HG03565 (cell line): Measurements from ENCODE around the gene KRTAP5-5.
A peak's percentile ranks its signal among the peaks of the same experiment; 100 is the strongest.
"Not testable (repeated sequence)": the region's sequence is repeated elsewhere in the genome, so short reads cannot be mapped to it uniquely, and the experiment has no call there.

ENCODE experiments used
- ATAC-seq: cut with Tn5 transposase; IDR thresholded peaks from one replicate; pipeline ENCODE4 v1.9.1; 2021; ENCODE audit warnings: mild to moderate bottlenecking, moderate library complexity; ENCODE audit not compliant: unreplicated experiment

KRTAP5-5 gene

DNA sequence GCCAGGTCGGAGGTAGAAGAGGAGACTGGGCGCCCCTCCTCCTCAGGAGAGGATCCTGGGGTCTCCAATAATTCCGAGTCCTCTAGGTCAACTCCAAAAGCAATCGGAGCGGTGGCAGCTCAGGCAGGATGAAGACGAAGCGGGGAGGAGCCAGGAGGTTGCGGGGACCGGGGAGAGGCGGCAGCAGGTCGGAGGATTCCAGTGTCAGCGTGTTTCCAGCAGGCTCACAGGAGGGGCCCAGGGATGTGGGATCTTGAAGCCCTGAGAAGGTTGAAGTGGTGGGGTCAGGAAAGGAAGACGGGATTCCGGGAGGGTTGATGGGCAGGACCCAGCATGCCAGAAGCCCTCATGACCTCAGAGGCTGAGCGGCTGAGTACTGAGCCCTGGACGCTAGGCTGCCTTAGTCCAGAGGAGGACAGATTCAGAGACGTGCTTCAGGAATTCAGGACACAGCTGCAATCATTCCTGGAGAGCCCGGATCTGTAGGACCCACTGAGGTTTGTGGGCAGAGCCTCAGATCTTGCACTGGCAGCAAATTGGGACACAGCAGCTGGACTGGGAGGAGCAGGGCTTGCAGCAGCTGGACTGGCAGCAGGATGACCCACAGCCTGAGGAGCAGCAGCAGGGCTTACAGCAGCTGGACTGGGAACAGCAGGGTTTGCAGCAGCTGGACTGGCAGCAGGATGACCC is 22.3 kb upstream of the KRTAP5-5 start:
- ATAC-seq: not testable (repeated sequence)

DNA sequence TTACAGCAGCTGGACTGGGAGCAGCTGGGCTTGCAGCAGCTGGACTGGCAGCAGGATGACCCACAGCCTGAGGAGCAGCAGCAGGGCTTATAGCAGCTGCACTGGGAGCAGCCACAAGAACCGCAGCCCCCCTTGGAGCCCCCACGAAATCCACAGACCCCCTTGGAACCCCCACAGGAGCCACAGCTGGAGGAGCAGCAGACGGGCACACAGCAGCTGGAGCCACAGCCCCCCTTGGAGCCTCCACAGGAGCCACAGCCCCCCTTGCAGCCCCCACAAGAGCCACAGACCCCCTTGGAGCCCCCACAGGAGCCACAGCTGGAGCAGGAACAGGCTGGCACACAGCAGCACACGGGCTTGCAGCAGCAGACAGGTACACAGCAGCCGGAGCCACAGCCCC is 21.7 kb upstream of the KRTAP5-5 start:
- not testable (repeated sequence) for ATAC-seq

- ATAC-seq: no peak
Measured at GRCh38 chr11:1608363-1608762, 21.2 kb upstream of the KRTAP5-5 start, which contains the start of gene KRTAP5-3. Gene KRTAP5-3 (minus strand): TSS chr11:1608463. CDS start chr11:1608385, 78 bp downstream.

GRCh38 chr11:1618231-1618630 is 11.3 kb upstream of the KRTAP5-5 start:
- no peak for ATAC-seq

DNA sequence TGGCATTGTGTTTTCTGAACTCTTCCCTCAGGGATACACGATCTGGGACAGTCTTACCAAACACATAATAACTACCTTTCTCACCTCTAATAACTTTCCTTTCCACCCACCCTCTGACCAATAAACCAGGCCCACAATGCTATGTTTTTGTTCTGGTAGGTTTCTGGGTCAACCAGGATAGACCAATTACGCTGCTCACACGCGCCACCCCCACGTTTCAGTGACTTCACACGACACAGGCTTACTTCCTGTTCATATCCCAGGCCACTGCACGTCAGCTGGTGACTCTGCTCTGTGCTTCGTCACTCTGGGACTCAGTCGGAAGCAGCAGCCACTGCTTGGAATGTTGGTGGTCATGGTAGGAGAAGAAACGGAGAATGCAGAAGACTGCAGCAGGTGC is 10.1 kb upstream of the KRTAP5-5 start:
- no peak for ATAC-seq

DNA sequence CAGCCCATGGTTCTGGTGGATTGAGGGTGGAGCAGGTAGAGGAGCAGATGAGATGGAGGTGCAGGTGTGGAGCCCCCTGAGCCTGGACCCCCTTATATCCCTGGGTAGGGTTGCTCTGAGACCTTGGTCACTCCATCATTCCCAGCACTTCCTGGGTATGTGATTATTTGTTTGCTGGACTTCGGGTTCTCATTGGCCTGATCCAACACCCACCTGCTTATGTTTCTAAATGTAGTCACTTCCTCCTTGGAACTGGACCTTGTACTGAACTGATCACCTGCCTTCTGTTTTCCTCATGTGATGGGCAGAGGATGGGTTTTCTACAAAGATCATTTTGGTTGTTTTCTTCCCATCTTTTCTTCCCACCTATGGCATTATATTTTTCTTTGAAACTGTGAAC is 7.5 kb upstream of the KRTAP5-5 start, which contains the start of gene KRTAP5-4:
KRTAP5-4 (minus strand) TSS at position 53 of the 400 bp plus-strand sequence; CDS start at position 8, 45 bp downstream.
- no peak for ATAC-seq

DNA sequence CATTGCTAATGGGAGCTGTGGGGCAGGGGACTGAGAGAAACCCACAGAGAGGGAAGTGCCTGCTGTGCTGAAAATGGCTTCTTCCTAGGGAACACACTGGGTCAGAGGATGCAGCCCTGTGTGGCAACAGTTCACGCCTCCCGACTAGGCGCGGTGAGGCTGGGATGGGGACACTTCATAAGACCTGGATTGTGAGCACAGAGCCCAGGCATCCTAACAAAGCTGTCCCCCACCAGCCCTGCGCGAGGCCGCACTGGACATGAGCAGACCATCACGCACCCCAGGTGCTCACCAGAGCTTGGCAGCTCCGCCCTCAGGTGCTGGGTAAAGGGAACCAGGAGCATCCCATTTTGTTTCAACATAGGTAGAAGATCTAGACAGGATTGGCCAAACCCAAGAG is 5.9 kb upstream of the KRTAP5-5 start:
- no peak for ATAC-seq

- no peak for ATAC-seq
Measured at GRCh38 chr11:1624621-1625020, 5.0 kb upstream of the KRTAP5-5 start.

- no peak for ATAC-seq
Measured at GRCh38 chr11:1625541-1625940, 4.0 kb upstream of the KRTAP5-5 start.

- peak; percentile 46 for ATAC-seq
Measured at GRCh38 chr11:1628506-1629325, 859 bp upstream of the KRTAP5-5 start.

DNA sequence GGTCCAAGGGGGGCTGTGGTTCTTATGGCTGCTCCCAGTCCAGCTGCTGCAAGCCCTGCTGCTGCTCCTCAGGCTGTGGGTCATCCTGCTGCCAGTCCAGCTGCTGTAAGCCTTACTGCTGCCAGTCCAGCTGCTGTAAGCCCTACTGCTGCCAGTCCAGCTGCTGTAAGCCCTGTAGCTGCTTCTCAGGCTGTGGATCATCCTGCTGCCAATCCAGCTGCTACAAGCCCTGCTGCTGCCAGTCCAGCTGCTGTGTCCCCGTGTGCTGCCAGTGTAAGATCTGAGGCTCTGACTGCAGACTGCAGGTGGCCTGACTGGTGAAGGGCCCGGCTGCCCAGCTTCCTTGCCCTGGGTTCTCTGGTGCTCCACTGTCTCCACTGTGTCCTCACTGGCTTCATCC is 696 bp downstream of the KRTAP5-5 start:
- ATAC-seq: no peak

DNA sequence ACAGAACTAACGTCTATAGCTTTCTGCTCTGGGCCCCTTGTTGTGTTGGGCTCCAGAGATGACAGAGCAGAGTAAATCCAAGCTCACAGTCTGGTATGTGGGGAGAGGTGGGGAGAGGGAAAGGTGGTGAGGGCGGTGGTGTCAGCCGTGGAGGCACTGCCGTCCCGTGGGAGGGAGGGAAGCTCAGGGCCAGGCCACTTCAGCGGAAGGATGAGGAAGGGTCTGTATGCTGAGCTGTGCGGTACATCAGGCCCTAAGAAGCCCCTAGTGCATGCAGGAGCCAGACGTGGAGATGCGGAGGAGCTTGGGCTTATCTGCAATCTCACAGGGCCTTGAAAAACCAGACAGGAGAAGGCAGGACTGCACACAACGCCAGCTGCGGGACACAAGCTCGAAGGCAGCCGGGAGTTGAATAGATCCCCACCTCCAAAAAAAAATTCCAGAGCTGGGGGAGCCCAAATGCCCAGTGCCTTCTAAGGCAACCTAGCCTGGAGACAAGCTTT is 1.5 kb downstream of the KRTAP5-5 start:
- no peak for ATAC-seq

- no peak for ATAC-seq
Measured at GRCh38 chr11:1632053-1632714, 2.6 kb downstream of the KRTAP5-5 start.

DNA sequence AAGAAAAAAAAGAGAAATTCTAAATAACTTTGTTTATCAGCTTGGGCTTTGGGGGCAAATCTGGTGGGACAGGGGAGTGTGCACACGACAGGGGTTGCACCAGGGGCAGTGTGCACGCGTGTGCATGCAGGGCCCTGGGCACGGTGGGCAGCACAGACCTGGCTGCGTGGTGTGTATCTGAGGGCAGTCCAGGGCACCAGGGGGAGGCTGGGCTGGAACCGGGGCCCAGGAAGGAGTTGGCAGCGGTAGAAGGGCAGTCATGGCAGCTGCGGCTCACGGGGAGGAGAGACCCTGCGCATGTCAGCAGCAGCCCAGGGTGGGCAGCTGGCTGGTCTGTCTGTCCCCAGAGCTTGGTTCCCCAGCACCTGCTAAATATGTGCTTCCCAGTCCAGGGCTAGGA is 4.3 kb downstream of the KRTAP5-5 start:
- ATAC-seq: no peak

DNA sequence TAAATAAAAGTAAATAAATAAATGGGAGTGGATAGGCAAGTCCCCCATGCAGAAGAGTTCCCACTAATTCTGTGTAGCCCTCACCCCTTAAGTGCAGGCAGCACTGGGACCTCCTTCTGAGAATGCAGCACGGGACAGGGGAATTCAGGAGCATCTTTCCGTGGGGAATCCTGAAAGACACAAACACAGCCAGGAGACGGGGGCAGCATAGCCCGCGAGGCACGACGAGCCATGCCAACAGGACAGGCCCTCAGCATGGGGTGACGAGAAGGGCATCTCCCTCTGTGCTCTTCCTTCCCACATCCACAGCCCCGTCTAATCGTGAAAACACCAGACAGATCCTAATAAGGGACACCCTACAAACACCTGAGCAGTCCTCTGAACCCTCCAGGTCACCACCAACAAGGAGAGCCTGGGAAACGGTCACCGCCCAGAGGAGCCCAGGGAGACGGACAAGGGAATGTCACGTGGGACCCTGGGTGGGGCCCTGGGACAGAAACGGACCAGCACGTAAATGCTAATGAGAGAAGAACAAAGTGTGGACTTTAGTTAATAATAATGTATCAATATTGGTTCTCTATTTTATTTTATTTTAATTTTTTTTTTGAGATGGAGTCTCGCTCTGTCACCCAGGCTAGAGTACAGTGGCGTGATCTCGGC is 6.8 kb downstream of the KRTAP5-5 start:
- no peak for ATAC-seq

- no peak for ATAC-seq
Measured at GRCh38 chr11:1637628-1638027, 8.1 kb downstream of the KRTAP5-5 start.

GRCh38 chr11:1638344-1638743 is 8.8 kb downstream of the KRTAP5-5 start:
- no peak for ATAC-seq

DNA sequence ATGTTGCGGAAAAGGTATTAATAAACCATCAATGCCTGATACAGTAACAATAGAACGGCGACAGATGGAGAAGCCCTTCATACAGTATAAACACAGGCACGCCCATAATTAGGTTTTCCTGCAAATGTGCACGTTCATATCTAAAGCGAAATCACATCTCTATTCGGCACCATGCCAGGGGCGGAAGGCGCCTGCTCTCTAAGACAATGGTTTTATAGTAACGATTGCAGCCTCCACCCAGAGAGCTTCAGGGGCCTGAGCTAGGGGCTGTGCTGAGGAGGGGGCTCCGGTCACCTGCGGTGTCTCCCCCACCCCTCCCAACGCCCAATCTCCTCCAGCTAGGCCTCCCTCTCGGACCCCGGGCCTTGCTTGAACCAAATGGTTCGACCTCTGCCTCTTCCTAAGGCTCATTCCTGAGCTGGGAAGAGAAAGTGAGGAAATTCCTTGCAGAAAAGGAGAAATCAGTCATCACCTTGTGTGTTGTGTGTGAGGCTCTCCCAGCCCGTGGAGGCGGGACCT is 9.6 kb downstream of the KRTAP5-5 start:
- no peak for ATAC-seq

GRCh38 chr11:1639666-1640065 is 10.1 kb downstream of the KRTAP5-5 start:
- ATAC-seq: no peak

DNA sequence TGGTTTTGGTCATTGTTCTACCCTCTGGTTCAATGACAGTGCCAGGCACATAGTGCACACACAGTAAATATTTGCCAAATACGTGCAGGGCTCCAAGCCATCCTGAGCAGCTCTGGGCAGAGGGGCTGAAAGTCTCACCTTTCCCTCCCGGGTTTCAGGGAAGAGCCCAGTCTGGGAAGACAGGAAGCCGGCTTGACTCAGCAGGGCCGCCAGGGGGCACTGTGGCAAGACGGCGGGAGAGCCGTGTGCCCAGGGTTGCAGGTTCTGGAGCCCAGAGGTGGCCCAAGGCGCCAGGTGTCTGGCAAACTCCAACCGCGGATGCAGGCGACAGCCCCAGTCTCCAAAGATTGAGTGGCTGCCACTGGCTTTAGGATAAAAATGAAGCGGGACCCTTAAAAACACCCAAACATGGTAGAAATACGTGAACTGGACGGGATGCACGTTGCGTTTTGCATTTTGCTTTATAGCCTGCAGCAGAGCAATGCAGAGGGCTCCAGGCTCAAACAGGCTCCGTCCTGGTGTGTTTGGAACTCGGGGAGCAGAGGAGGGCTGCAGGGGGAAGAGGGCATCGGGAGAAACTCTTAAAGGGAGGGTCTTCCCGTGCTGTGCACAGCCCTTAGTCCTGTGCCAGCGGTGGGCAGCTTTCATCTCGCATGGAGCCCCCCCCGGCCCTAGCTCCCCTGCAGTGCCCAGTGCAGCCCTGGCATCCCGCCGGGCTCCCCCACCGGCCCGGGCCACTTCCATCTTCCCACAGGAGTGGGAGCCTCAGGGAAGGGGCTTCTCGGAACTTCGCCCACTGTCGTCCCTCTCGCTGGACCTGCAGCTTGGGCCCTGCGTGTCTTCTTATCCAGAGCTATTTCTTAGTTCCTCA is 10.7 kb downstream of the KRTAP5-5 start:
- no peak for ATAC-seq
